ENCODE data around the gene TUBB.
A peak's percentile ranks its signal among the peaks of the same experiment; 100 is the strongest.

- TF ChIP-seq, protein P1, sequence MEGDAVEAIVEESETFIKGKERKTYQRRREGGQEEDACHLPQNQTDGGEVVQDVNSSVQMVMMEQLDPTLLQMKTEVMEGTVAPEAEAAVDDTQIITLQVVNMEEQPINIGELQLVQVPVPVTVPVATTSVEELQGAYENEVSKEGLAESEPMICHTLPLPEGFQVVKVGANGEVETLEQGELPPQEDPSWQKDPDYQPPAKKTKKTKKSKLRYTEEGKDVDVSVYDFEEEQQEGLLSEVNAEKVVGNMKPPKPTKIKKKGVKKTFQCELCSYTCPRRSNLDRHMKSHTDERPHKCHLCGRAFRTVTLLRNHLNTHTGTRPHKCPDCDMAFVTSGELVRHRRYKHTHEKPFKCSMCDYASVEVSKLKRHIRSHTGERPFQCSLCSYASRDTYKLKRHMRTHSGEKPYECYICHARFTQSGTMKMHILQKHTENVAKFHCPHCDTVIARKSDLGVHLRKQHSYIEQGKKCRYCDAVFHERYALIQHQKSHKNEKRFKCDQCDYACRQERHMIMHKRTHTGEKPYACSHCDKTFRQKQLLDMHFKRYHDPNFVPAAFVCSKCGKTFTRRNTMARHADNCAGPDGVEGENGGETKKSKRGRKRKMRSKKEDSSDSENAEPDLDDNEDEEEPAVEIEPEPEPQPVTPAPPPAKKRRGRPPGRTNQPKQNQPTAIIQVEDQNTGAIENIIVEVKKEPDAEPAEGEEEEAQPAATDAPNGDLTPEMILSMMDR (IDR thresholded peaks at IDR 0.05; ENCODE audit: poor library complexity): peak; percentile 94
- no peak for TF ChIP-seq EZH2 (IDR thresholded peaks at IDR 0.05; ENCODE audit: borderline replicate concordance)
These were observed 2.3 kb downstream of the TUBB start for GRCh38 chr6:30722280-30723112.
